Fibroblast of pulmonary artery (primary cell): ENCODE measurements around the gene HEXA.

Source experiments
- DNase-seq: peaks from one replicate; pipeline ENCODE4 v3.0.0-alpha.2; 2010; ENCODE audit warnings: low read depth
- H3K4me3 ChIP-seq: replicated peaks from 2 replicates; pipeline ENCODE4 v1.5.1; 2011; ENCODE audit warnings: low read depth, mild to moderate bottlenecking, control low read depth, low read length, moderate library complexity
- CTCF ChIP-seq: IDR thresholded peaks from 2 replicates; pipeline ENCODE4 v1.5.1; 2011; ENCODE audit warnings: mild to moderate bottlenecking, control low read depth, low read length, inconsistent platforms; ENCODE audit errors: missing control alignments

Gene HEXA

GRCh38 chr15:72313881-72314280, 61.9 kb downstream of the HEXA start:
- no peak overlapping the region for H3K4me3 ChIP-seq
- no peak for TF ChIP-seq CTCF

GRCh38 chr15:72313448-72313840, 62.4 kb downstream of the HEXA start:
- no peak overlapping the region for H3K4me3 ChIP-seq
- DNase-seq: no peak
- no peak for TF ChIP-seq CTCF

More at GRCh38 chr15:72313881-72314280, 61.9 kb downstream of the HEXA start:
- DNase-seq: no peak

- TF ChIP-seq CTCF: peak; percentile 86
- no peak overlapping the region for H3K4me3 ChIP-seq
- peak; percentile 80 for DNase-seq
Observed at GRCh38 chr15:72312605-72313447, 63.0 kb downstream of the HEXA start.

- no peak overlapping the region for H3K4me3 ChIP-seq
- no peak for DNase-seq
- no peak for TF ChIP-seq CTCF
Observed at GRCh38 chr15:72307026-72307425, 68.8 kb downstream of the HEXA start.

GRCh38 chr15:72306211-72306785, 69.5 kb downstream of the HEXA start:
- peak; percentile 77 for DNase-seq
- H3K4me3 ChIP-seq: no peak overlapping the region
- TF ChIP-seq CTCF: no peak

GRCh38 chr15:72304596-72304995, 71.2 kb downstream of the HEXA start:
- no peak overlapping the region for H3K4me3 ChIP-seq
- no peak for TF ChIP-seq CTCF
- no peak for DNase-seq

GRCh38 chr15:72302955-72303354, 72.9 kb downstream of the HEXA start:
- H3K4me3 ChIP-seq: no peak overlapping the region
- no peak for DNase-seq
- no peak for TF ChIP-seq CTCF
